ENCODE data around the gene MX1.
A peak's percentile ranks its signal among the peaks of the same experiment; 100 is the strongest.

Gene MX1, protein sequence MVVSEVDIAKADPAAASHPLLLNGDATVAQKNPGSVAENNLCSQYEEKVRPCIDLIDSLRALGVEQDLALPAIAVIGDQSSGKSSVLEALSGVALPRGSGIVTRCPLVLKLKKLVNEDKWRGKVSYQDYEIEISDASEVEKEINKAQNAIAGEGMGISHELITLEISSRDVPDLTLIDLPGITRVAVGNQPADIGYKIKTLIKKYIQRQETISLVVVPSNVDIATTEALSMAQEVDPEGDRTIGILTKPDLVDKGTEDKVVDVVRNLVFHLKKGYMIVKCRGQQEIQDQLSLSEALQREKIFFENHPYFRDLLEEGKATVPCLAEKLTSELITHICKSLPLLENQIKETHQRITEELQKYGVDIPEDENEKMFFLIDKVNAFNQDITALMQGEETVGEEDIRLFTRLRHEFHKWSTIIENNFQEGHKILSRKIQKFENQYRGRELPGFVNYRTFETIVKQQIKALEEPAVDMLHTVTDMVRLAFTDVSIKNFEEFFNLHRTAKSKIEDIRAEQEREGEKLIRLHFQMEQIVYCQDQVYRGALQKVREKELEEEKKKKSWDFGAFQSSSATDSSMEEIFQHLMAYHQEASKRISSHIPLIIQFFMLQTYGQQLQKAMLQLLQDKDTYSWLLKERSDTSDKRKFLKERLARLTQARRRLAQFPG

GRCh38 chr21:41425954-41426675, at the start of gene MX1:
MX1 (plus strand) TSS chr21:41426239; CDS start chr21:41432071, 5,832 bp downstream.
- no peaks in the 10 kb centered on the region for H3K27me3 Mint-ChIP-seq
- H3K36me3 Mint-ChIP-seq (ENCODE audit: insufficient read depth), result peaks cover 5% of the 10 kb centered on the region
- peaks cover 20% of the 10 kb centered on the region for H3K4me1 Mint-ChIP-seq
- peak within 1 kb of the TSS; percentile 89 for H3K4me3 Mint-ChIP-seq
- H3K27ac Mint-ChIP-seq (ENCODE audit: low read depth), result peak within 1 kb of the TSS; percentile 95
- DNase-seq (ENCODE audit: low spot score in 2 of 2) (peak; percentile 69 to 77), ATAC-seq (replicated peaks; ENCODE audit: extremely low read depth, poor library complexity, severe bottlenecking) (peak; percentile 98)
- no peaks in the 10 kb centered on the region for H3K9me3 Mint-ChIP-seq

GRCh38 chr21:41377715-41378114, 48.3 kb upstream of the MX1 start:
- no peak overlapping the region for H3K27ac Mint-ChIP-seq (ENCODE audit: low read depth)
- peaks cover 18% of the 10 kb centered on the region for H3K4me1 Mint-ChIP-seq

GRCh38 chr21:41378849-41379248, 47.2 kb upstream of the MX1 start:
- peaks cover 18% of the 10 kb centered on the region for H3K4me1 Mint-ChIP-seq
- H3K36me3 Mint-ChIP-seq (ENCODE audit: insufficient read depth), result peaks cover 21% of the 10 kb centered on the region
- H3K27ac Mint-ChIP-seq (ENCODE audit: low read depth), result no peak overlapping the region
- ATAC-seq (replicated peaks; ENCODE audit: extremely low read depth, poor library complexity, severe bottlenecking), result no peak
- no peaks in the 10 kb centered on the region for H3K9me3 Mint-ChIP-seq
- no peaks in the 10 kb centered on the region for H3K27me3 Mint-ChIP-seq
- no peak for DNase-seq (ENCODE audit: low spot score in 2 of 2)
- H3K4me3 Mint-ChIP-seq, result no peak overlapping the region

More at GRCh38 chr21:41377715-41378114, 48.3 kb upstream of the MX1 start:
- DNase-seq (ENCODE audit: low spot score in 2 of 2) (no peak), ATAC-seq (replicated peaks; ENCODE audit: extremely low read depth, poor library complexity, severe bottlenecking) (no peak)
- H3K27me3 Mint-ChIP-seq, result no peaks in the 10 kb centered on the region
- no peak overlapping the region for H3K4me3 Mint-ChIP-seq
- H3K36me3 Mint-ChIP-seq (ENCODE audit: insufficient read depth), result peaks cover 18% of the 10 kb centered on the region
- H3K9me3 Mint-ChIP-seq, result no peaks in the 10 kb centered on the region

DNA sequence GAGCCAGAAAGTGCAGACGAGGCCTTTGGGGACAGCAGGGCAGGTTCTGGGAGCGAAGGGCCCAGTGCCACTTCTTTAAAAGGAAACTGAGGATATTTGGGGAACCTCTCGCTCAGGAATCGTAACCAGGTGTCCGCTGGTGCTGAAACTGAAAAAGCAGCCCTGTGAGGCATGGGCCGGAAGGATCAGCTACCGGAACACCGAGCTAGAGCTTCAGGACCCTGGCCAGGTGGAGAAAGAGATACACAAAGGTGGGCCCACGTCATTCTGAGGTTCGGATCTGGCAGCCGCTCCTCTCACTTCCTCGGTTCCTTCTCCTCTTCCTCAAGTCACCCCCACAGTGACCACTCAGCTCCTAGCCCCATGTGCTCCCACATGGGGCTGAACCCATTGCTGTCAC, 46.1 kb upstream of the MX1 start:
- peak overlapping the region; percentile 47 for H3K27ac Mint-ChIP-seq (ENCODE audit: low read depth)
- H3K4me1 Mint-ChIP-seq, result peaks cover 14% of the 10 kb centered on the region
- H3K9me3 Mint-ChIP-seq, result no peaks in the 10 kb centered on the region
- DNase-seq (ENCODE audit: low spot score in 2 of 2), result no peak
- H3K36me3 Mint-ChIP-seq (ENCODE audit: insufficient read depth), result peaks cover 23% of the 10 kb centered on the region
- no peak overlapping the region for H3K4me3 Mint-ChIP-seq
- no peak for ATAC-seq (replicated peaks; ENCODE audit: extremely low read depth, poor library complexity, severe bottlenecking)
- H3K27me3 Mint-ChIP-seq, result no peaks in the 10 kb centered on the region

- Mint-ChIP-seq H3K36me3 (ENCODE audit: insufficient read depth) (peaks cover 26% of the 10 kb centered on the region), H3K27ac (ENCODE audit: low read depth) (no peak overlapping the region), H3K9me3 (no peaks in the 10 kb centered on the region), H3K4me3 (no peak overlapping the region), H3K4me1 (peaks cover 10% of the 10 kb centered on the region), H3K27me3 (no peaks in the 10 kb centered on the region)
- DNase-seq (ENCODE audit: low spot score in 2 of 2) (no peak), ATAC-seq (replicated peaks; ENCODE audit: extremely low read depth, poor library complexity, severe bottlenecking) (no peak)
These were observed 44.3 kb upstream of the MX1 start for GRCh38 chr21:41381731-41382130.

- H3K9me3 Mint-ChIP-seq, result no peaks in the 10 kb centered on the region
- peak overlapping the region; percentile 16 for H3K27ac Mint-ChIP-seq (ENCODE audit: low read depth)
- no peak overlapping the region for H3K4me3 Mint-ChIP-seq
- DNase-seq (ENCODE audit: low spot score in 2 of 2), result no peak
- no peaks in the 10 kb centered on the region for H3K27me3 Mint-ChIP-seq
- H3K36me3 Mint-ChIP-seq (ENCODE audit: insufficient read depth), result peaks cover 28% of the 10 kb centered on the region
- H3K4me1 Mint-ChIP-seq, result no peaks in the 10 kb centered on the region
- ATAC-seq (replicated peaks; ENCODE audit: extremely low read depth, poor library complexity, severe bottlenecking), result no peak
These were observed 38.8 kb upstream of the MX1 start for GRCh38 chr21:41387042-41387819.

DNA sequence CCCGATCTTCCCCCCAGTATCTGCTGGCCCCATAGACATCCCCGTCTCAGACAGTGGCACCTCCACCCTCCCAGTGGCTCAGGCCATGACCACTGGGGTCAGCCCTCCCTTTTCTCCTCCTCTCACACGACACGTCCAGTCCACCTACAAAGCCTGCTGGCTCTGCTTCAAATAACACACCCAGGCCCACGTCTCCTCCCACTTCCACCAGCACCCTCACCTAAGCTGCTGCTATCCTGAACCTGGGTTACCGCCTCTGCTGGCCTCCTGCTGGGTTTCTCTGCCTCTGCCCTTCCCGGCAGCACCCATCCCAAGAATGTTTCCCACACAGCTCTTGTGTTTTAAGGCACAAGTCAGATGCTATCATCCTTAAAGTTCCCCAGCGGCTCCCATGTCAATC, 38.2 kb upstream of the MX1 start:
- ATAC-seq (replicated peaks; ENCODE audit: extremely low read depth, poor library complexity, severe bottlenecking) (no peak), DNase-seq (ENCODE audit: low spot score in 2 of 2) (no peak)
- no peaks in the 10 kb centered on the region for H3K27me3 Mint-ChIP-seq
- peaks cover 23% of the 10 kb centered on the region for H3K36me3 Mint-ChIP-seq (ENCODE audit: insufficient read depth)
- H3K9me3 Mint-ChIP-seq, result no peaks in the 10 kb centered on the region
- no peaks in the 10 kb centered on the region for H3K4me1 Mint-ChIP-seq
- H3K4me3 Mint-ChIP-seq, result no peak overlapping the region
- peak overlapping the region; percentile 71 for H3K27ac Mint-ChIP-seq (ENCODE audit: low read depth)

GRCh38 chr21:41388259-41388658, 37.8 kb upstream of the MX1 start:
- DNase-seq (ENCODE audit: low spot score in 2 of 2) (no peak), ATAC-seq (replicated peaks; ENCODE audit: extremely low read depth, poor library complexity, severe bottlenecking) (no peak)
- peaks cover 24% of the 10 kb centered on the region for H3K36me3 Mint-ChIP-seq (ENCODE audit: insufficient read depth)
- H3K27me3 Mint-ChIP-seq, result no peaks in the 10 kb centered on the region
- H3K9me3 Mint-ChIP-seq, result no peaks in the 10 kb centered on the region
- H3K4me3 Mint-ChIP-seq, result no peak overlapping the region
- H3K27ac Mint-ChIP-seq (ENCODE audit: low read depth), result peak overlapping the region; percentile 71
- H3K4me1 Mint-ChIP-seq, result no peaks in the 10 kb centered on the region

DNA sequence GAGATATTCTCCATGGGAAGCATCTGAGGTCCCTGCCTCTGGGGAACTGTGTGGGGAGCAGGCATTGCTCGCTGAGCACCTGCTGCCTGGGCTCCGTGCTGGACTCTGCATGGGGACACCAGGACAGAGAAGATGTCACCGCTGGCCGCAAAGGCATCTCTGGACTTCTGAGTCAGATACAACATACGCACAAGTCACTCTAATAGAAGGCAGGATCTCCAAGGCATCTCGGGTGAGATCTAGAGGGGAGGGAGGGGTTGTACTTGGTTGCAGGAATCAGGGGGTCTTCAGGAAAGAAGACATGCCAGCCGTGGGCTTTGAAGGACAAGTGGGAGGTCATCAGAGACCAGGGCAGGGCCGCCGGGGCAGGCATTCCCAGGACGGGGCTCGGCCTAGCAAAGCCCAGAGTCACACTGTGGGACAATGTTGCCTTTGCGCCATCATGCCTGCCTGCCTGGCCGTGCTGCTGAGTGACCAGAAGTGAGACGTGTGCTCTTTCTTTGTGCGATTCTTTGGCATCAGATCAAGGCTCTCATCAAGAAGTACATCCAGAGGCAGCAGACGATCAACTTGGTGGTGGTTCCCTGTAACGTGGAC, 35.9 kb upstream of the MX1 start:
- H3K27me3 Mint-ChIP-seq, result no peaks in the 10 kb centered on the region
- H3K4me3 Mint-ChIP-seq, result no peak overlapping the region
- H3K36me3 Mint-ChIP-seq (ENCODE audit: insufficient read depth), result peaks cover 32% of the 10 kb centered on the region
- peaks cover 5% of the 10 kb centered on the region for H3K4me1 Mint-ChIP-seq
- no peak overlapping the region for H3K27ac Mint-ChIP-seq (ENCODE audit: low read depth)
- ATAC-seq (replicated peaks; ENCODE audit: extremely low read depth, poor library complexity, severe bottlenecking) (no peak), DNase-seq (ENCODE audit: low spot score in 2 of 2) (no peak)
- no peaks in the 10 kb centered on the region for H3K9me3 Mint-ChIP-seq

DNA sequence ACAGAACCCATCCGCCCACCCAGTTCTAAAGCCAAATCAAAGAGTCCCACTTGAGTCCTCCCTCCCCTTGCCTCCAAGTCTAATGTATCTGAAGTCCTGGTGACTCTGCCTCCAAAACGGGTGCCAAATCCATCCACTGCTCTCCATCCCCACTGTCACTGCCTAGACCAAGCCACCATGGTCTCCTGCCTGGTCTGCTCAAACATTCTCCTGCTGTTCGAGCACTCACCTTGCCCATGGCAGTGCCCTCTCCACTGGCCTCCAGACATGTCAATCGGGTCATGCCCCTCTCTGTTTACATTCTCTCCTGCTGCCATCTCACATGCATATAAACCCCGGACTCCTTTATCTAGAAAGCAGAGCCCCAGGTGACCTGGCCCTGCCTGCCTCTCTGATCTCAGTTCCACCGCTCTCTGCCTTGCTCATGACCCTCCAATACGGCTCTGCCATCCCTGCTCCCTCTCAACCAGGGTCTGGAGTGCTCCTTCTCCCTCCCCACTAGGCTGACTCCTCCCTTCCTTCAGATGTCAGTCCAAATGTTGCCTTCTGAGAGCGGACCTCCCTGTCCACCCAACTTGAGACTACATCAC, 32.1 kb upstream of the MX1 start:
- ATAC-seq (replicated peaks; ENCODE audit: extremely low read depth, poor library complexity, severe bottlenecking), result no peak
- no peak overlapping the region for H3K27ac Mint-ChIP-seq (ENCODE audit: low read depth)
- peaks cover 6% of the 10 kb centered on the region for H3K4me1 Mint-ChIP-seq
- no peak for DNase-seq (ENCODE audit: low spot score in 2 of 2)
- H3K27me3 Mint-ChIP-seq, result no peaks in the 10 kb centered on the region
- H3K9me3 Mint-ChIP-seq, result no peaks in the 10 kb centered on the region
- H3K36me3 Mint-ChIP-seq (ENCODE audit: insufficient read depth), result peaks cover 53% of the 10 kb centered on the region
- H3K4me3 Mint-ChIP-seq, result no peak overlapping the region

GRCh38 chr21:41396558-41397075, 29.4 kb upstream of the MX1 start:
- Mint-ChIP-seq H3K27me3 (no peaks in the 10 kb centered on the region), H3K27ac (ENCODE audit: low read depth) (no peak overlapping the region), H3K4me3 (no peak overlapping the region), H3K36me3 (ENCODE audit: insufficient read depth) (peaks cover 62% of the 10 kb centered on the region), H3K9me3 (no peaks in the 10 kb centered on the region), H3K4me1 (peaks cover 6% of the 10 kb centered on the region)
- DNase-seq (ENCODE audit: low spot score in 2 of 2) (no peak), ATAC-seq (replicated peaks; ENCODE audit: extremely low read depth, poor library complexity, severe bottlenecking) (no peak)

All from central memory CD8-positive, alpha-beta T cell (primary cell).